GM19238 (cell line): ENCODE data around the gene DHX8.
"Not testable (repeated sequence)": the region's sequence is repeated elsewhere in the genome, so short reads cannot be mapped to it uniquely, and the experiment has no call there.

Source experiments
- DNase-seq: peaks from one replicate; pipeline ENCODE4 v3.0.0; 2011; ENCODE audit warnings: low spot score; ENCODE audit not compliant: insufficient read length

Gene DHX8

DNA sequence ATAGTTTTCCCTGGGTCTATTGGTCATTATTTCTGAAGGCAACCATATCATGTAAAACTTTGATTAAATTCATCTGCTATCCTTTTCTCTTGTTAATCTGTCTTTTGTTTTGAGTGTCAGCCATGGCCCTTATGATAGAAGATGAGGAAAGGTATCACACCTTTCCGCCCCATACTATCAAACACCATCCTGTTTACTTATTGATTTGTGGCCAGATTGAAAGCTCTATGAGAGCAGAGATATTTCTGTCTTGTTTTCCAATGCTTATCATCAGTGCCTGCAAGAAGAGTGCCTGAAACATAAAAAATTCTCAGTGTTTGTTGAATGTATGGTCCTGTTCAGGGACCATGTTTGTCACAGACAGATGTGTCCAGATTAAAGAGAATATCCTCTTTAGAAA lies 22.6 kb upstream of the DHX8 start:
- DNase-seq: no peak

GRCh38 chr17:43462569-43462968 lies 21.2 kb upstream of the DHX8 start:
- not testable (repeated sequence) for DNase-seq

DNA sequence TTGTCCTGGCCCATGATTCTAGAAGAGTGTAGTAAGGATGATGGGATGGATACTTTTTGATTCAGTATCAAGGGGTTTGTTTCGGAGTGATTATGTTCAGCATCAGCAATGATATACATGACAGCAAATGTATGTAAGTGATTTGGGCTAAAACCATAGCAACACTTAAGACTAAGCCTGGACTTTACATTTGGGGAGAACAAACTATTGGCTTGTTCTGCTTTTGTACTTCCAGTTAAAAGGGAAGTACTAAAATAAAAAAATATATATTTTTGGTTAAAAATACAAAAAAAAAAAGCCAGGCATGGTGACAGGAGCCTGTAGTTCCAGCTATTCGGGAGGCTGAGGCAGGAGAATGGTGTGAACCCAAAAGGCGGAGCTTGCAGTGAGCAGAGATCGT lies 20.5 kb upstream of the DHX8 start:
- no peak for DNase-seq

- no peak for DNase-seq
These were observed 19.7 kb upstream of the DHX8 start for GRCh38 chr17:43464046-43464445.

DNA sequence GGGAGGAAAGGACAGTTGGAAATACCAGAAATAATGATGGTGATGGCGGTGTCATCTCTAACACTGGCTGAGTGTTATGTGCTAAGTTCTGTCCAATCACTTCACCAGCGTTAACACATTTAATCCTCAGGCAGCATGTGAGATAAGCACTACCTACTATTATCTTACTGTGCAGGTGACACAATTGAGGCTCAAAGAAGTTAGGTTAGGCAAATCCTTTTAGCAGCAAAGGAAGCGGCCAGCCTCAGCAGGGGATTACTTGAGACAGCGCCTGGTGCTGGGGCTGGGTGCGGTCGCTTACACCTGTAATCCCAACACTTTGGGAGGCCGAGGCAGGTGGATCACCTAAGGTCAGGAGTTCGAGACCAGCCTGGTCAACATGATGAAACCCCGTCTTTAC lies 18.7 kb upstream of the DHX8 start:
- no peak for DNase-seq

- DNase-seq: no peak
These were observed 15.7 kb upstream of the DHX8 start for GRCh38 chr17:43467981-43468581.

DNA sequence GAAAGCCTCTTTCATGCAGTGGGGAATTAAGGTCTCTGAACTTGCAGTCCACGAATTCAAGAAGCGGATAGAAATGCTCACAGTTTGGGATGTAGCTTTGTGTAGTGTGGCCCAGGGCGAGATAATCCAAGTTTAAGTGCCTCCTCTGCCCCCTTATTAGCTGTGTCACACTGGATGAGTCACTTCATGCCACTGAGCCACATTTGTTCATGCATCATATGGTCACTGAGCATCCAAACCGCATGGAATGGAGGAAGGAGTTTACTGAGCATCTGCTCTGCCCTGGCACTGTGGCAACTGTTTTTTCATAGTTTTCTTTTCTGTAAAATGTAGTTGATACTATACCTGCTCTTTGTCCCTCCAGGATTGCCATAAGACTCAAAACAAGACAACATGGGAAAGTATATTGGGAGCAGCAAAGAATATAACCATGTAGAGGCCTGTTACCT lies 15.1 kb upstream of the DHX8 start:
- no peak for DNase-seq

DNA sequence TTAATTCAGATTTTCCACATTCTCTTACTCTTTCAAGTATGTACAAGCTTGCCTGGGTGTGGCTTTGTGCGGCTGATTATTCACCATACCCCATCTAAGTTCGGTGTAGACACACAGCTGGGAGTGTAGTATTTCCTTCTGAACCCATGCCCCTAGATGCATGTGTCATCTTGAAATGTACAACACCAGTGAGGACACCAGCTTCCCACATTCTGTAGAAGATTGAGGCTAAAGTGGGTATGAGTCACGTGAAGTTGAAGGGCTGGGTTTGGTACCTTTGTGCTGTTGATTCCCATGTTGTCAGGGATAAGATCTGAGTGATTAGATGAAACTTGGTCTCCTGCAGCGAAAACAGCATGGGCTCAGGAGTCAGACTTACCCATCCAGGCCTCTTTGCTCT lies 14.6 kb upstream of the DHX8 start:
- no peak for DNase-seq

DNA sequence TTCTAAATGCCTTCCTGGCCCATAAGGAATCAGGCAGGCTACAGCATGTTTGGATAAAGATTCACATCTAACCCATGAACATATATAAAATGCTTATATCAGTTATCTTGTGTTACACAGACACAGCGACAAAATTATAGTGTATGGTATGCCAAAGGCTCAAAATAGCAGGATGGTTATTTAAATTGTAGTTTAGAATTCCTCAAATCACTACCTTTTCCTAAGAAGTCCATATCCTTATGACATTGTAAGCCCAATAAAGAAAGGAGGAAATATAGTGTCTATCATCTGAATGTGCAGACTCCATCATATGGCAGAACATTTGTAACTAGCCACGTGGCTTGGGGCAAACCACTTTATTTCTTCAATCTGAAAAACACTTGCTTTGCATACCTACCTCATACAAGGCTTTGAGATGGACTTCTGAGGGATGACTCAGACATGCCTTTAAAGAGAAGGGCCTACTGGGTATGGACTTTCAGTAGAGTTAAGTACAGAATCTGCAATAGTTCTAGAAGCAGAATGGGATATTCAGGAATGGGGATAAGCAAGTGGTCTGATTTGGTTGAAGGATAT lies 12.1 kb upstream of the DHX8 start:
- no peak for DNase-seq

DNA sequence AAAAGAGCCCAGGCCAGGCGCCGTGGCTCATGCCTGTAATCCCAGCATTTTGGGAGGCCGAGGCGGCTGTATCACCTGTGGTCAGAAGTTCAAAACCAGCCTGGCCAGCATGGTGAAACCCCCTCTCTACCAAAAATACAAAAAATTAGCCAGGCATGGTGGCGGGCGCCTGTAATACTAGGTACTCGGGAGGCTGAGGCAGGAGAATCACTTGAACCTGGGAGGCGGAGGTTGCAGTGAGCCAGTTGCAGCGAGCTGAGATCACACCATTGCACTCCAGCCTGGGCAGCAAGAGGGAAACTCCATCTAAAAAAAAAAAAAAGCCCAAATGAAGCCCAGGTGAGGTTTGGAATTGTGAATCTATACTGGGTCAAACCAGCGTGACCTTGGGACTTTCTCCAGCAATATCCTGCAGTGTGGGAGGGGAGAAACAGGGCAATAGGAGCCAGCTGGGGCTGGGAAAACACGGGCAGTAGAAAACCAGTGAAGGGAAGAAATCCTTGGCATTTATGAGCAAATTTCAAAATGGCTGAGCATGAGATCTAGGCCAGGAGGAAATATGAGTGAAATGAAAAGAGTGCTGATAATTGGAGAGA lies 8.2 kb upstream of the DHX8 start:
- no peak for DNase-seq

DNA sequence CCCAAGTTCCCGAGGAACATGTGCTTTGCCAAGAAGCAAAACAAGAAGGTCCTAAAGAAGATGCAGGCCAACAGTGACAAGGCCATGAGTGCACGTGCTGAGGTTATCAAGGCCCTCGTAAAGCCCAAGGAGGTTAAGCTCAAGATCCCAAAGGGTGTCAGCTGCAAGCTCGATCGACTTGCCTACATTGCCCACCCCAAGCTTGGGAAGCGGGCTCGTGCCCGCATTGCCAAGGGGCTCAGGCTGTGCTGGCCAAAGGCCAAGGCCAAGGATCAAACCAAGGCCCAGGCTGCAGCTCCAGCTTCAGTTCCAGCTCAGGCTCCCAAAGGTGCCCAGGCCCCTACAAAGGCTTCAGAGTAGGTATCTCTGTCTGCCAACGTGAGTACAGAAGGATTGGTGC lies 7.5 kb upstream of the DHX8 start:
- DNase-seq: not testable (repeated sequence)

- DNase-seq: no peak
These were observed 5.7 kb upstream of the DHX8 start for GRCh38 chr17:43477832-43478634.

GRCh38 chr17:43479948-43480347 lies 3.8 kb upstream of the DHX8 start:
- no peak for DNase-seq

- no peak for DNase-seq
These were observed 1.4 kb upstream of the DHX8 start for GRCh38 chr17:43482103-43483012.

- DNase-seq: no peak
These were observed 6.8 kb downstream of the DHX8 start for GRCh38 chr17:43490621-43491020.

GRCh38 chr17:43509440-43509839 lies 25.7 kb downstream of the DHX8 start:
- DNase-seq: not testable (repeated sequence)

GRCh38 chr17:43511199-43511598 lies 27.4 kb downstream of the DHX8 start:
- not testable (repeated sequence) for DNase-seq

DNA sequence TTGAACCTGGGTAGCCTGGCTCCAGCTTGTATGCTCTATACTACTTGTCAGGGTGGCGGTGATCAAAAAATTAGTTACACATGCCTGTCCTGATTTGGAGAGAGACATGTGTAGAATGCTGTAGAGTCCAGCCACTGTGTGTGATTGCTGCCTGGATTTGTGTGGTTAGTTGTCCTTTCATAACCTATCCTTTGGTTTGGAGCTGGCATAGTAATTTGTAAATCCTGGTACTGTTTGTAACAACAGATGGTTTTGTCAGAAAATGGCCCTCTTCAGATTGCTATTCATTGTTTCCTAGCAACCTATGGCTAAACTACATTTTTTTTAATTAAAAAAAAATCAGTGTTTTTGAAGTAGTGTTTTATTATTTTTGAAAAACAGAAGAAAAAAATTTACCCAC lies 31.9 kb downstream of the DHX8 start:
- no peak for DNase-seq

DNA sequence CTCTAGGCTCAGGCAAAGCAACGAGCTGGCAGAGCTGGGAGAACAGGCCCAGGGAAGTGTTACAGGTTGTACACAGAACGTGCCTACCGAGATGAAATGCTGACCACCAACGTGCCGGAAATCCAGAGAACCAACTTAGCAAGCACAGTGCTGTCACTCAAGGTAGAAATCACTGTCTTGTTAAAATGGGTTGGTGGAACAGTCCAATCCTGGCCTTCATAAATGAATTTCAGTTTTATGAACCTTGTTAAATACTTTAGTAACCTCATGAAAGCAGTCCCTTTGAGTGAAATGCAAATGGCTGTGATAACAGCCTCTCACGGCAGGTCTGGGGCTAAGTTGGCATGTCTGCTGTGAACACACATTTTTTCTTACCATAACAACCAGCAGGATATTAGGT lies 33.4 kb downstream of the DHX8 start:
- DNase-seq: no peak

DNA sequence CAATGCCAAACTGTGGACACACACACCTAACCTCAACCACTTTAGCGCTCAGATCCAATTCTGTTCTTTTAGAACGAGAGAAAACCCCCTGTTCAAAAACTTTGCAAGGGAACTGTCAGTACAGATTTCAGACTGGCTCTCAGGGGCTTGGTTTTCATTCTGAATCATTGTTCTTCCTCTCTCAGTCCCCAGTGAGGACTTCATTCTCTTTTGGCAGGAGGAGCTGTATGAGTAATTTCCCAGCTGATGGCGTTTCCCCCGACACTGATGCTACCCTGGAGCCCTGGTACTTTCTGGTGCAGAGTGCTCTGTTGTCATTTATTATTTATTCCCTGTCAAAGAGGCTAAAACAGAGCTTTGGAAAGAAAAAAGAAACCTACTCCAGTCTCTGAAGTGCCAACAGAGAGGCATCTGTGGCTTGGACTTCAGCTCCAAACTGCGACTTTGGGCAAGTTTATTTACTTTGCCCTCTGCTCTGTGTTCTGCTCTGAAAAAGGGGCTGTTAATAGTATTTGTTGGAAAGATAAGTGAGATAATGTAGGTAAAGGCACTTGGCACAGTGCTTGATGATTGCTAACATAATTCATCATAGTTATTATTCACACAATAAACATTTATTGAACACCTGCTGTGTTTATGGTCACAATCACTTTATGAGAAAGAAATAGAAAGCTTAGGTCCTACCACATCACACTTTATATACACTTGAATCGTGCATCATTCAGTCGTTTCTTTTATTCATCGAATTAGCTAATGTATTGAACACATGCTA lies 34.0 kb downstream of the DHX8 start:
- peak; percentile 45 for DNase-seq

GRCh38 chr17:43521389-43521788 lies 37.6 kb downstream of the DHX8 start:
- DNase-seq: no peak
